Activated B cell treated with CpG ODN at 0.5 μM for 24 hours (primary cell): ENCODE measurements around the gene LYPD4. TPM values are rescaled to one million over a fixed set of nuclear protein-coding genes. Genes with fewer than 3 reads are reported as not detected.

Experiments used
- ATAC-seq: fragments of 200-7000 bp; cut with Tn5 transposase; one replicate; pipeline ENCODE4 v1.10.0; 2021; ENCODE audit warnings: low read depth, mild to moderate bottlenecking, moderate library complexity
- CTCF ChIA-PET: fragments of 350-600 bp; sonication (Branson Sonifier 250); formaldehyde crosslinking; loops from one replicate; lab custom pipeline; 2021; ENCODE audit warnings: antibody characterized with exemption; lab: Charles Lee
- POLR2A ChIA-PET: fragments of 350-600 bp; sonication (Branson Sonifier 250); formaldehyde crosslinking; loops from one replicate; lab custom pipeline; 2021; ENCODE audit warnings: antibody characterized with exemption; lab: Charles Lee
- DNase-seq: peaks from one replicate; pipeline ENCODE4 v3.0.0; 2022
- H3K27ac Mint-ChIP-seq: one replicate; pipeline ENCODE4 v1.8.0; 2020; ENCODE audit warnings: mixed read lengths
- H3K27me3 Mint-ChIP-seq: one replicate; pipeline ENCODE4 v1.8.0; 2021; ENCODE audit warnings: mixed read lengths
- H3K36me3 Mint-ChIP-seq: one replicate; pipeline ENCODE4 v1.8.0; 2021; ENCODE audit warnings: low read depth, mixed read lengths
- H3K4me1 Mint-ChIP-seq: one replicate; pipeline ENCODE4 v1.8.0; 2021; ENCODE audit warnings: mixed read lengths
- H3K4me3 Mint-ChIP-seq: one replicate; pipeline ENCODE4 v1.8.0; 2020; ENCODE audit warnings: mild to moderate bottlenecking, mixed read lengths
- H3K9me3 Mint-ChIP-seq: one replicate; pipeline ENCODE4 v1.8.0; 2020; ENCODE audit warnings: mixed read lengths
- intact Hi-C: fragments of 100-400 bp; cut with micrococcal nuclease; formaldehyde crosslinking; loops from one replicate; pipeline ENCODE4 v1.15.1; 2024
- total RNA-seq: library from RNA; stranded (reverse); gene quantifications from 2 replicates; pipeline ENCODE4 v1.2.3, GENCODE V29; 2022
- TF ChIP-seq, protein P1 (sequence below): fragments of 200-600 bp; IDR thresholded peaks from one replicate; pipeline ENCODE4 v1.8.0; 2022; ENCODE audit warnings: antibody characterized with exemption, mild to moderate bottlenecking

LYPD4 gene, protein sequence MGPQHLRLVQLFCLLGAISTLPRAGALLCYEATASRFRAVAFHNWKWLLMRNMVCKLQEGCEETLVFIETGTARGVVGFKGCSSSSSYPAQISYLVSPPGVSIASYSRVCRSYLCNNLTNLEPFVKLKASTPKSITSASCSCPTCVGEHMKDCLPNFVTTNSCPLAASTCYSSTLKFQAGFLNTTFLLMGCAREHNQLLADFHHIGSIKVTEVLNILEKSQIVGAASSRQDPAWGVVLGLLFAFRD
- not detected in 2 replicates for total RNA-seq

DNA sequence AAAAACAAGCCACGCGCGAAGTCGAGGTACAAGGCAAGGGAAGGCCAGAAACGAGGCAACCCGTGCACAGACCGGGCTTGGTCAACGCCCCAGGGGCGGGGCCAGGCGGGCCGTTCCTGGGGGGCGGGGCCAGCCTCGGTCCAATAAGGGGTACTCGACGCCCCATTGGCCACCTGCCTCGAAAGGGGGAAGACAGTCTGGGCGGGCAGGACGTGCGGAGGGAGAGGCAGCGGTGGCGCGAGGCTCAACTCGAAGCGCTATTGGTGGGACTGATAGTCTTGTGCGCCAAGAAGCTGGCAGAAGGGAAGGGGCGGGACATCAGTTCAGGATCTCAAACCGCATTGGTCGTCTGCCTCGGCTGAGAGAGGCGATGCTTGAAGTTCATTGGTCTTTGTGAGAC is at the start of gene LYPD4:
LYPD4 (minus strand) TSS at position 83 of the 400 bp plus-strand sequence. CDS start 5,398 bp downstream, outside the sequence.
- intact Hi-C loops, result no loop called here
- no peak for DNase-seq

DNA sequence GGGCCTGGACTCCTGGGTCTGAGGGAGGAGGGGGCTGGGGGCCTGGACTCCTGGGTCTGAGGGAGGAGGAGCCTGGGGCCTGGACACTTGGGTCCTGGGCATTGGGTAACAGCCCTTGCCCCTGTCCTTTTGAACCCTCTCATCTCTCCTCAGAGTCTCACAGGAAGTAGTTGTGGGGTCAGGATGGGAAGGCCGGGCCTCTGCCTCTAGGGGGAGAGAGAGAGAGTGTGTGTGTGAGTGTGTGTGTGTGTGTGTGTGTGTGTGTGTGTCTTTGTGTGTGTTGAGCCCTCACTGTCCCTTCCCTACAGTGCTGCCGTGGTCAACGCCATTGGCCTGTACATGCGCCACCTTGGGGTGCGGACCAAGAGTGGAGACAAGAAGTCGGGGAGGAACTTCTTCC is 49.4 kb upstream of the LYPD4 start:
- TF ChIP-seq, protein P1, sequence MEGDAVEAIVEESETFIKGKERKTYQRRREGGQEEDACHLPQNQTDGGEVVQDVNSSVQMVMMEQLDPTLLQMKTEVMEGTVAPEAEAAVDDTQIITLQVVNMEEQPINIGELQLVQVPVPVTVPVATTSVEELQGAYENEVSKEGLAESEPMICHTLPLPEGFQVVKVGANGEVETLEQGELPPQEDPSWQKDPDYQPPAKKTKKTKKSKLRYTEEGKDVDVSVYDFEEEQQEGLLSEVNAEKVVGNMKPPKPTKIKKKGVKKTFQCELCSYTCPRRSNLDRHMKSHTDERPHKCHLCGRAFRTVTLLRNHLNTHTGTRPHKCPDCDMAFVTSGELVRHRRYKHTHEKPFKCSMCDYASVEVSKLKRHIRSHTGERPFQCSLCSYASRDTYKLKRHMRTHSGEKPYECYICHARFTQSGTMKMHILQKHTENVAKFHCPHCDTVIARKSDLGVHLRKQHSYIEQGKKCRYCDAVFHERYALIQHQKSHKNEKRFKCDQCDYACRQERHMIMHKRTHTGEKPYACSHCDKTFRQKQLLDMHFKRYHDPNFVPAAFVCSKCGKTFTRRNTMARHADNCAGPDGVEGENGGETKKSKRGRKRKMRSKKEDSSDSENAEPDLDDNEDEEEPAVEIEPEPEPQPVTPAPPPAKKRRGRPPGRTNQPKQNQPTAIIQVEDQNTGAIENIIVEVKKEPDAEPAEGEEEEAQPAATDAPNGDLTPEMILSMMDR, result no peak
- ATAC-seq, result no peak
- no peaks in the 10 kb centered on the region for H3K9me3 Mint-ChIP-seq
- POLR2A ChIA-PET, result no interaction called here
- no peak overlapping the region for H3K4me3 Mint-ChIP-seq
- intact Hi-C loops, result no loop called here
- DNase-seq, result no peak
- CTCF ChIA-PET, result interaction anchor here (0.9 kb wide), 1 partner anchor 21 kb away, joined by 3 read pairs; no protein-coding TSS in a partner anchor
- peaks cover 19% of the 10 kb centered on the region for H3K4me1 Mint-ChIP-seq
- H3K36me3 Mint-ChIP-seq, result peaks cover 70% of the 10 kb centered on the region
- peak overlapping the region; percentile 18 for H3K27ac Mint-ChIP-seq
- H3K27me3 Mint-ChIP-seq, result no peaks in the 10 kb centered on the region

More for the DNA sequence above, at the start of gene LYPD4:
- no peaks in the 10 kb centered on the region for H3K36me3 Mint-ChIP-seq
- H3K27me3 Mint-ChIP-seq, result peaks cover 7% of the 10 kb centered on the region
- H3K4me3 Mint-ChIP-seq, result no peak within 1 kb of the TSS
- ATAC-seq, result no peak
- CTCF ChIA-PET, result no interaction called here
- TF ChIP-seq, protein P1, result no peak
- no peaks in the 10 kb centered on the region for H3K9me3 Mint-ChIP-seq
- H3K27ac Mint-ChIP-seq, result no peak within 1 kb of the TSS
- H3K4me1 Mint-ChIP-seq, result no peaks in the 10 kb centered on the region
- POLR2A ChIA-PET, result no interaction called here

DNA sequence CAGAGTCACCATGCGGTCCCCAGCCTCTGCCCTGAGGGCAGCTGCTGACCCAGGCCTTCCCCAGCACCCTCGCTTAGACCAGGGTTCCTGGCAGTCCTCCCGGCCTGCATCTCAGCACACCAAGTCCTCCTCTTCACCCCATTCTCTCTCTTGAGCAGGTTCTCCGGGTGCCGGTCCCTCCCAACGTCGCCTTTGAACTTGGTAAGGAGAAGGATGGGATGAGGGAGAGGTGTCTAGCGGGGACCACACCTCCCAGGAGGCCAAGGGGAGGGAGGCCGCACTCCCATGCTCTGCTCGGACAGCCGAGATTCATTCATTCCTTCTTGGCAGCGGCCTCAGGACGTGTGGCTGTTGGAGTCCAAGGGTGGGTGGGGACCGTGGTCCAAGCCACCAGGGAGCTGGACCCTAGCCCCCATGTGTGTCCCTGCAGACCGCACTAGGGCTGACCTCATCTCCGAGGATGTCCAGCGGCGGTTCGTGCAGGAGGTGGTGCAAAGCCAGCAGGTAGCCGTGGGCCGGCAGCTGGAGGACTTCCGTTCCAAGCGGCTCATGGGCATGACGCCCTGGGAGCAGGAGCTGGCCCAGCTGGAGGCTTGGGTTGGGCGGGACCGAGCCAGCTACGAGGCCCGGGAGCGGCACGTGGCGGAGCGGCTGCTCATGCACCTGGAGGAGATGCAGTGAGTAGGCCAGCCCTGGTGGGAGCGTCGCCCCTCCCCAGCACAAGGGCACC is 47.9 kb upstream of the LYPD4 start:
- TF ChIP-seq, protein P1, result no peak
- Mint-ChIP-seq H3K4me3 (no peak overlapping the region), H3K4me1 (peaks cover 33% of the 10 kb centered on the region), H3K27me3 (no peaks in the 10 kb centered on the region), H3K36me3 (peaks cover 61% of the 10 kb centered on the region), H3K9me3 (no peaks in the 10 kb centered on the region), H3K27ac (no peak overlapping the region)
- intact Hi-C loops, result no loop called here
- DNase-seq, result no peak
- ATAC-seq, result no peak
- ChIA-PET CTCF (interaction anchor here (1.0 kb wide), 1 partner anchor 19 kb away, joined by 3 read pairs; no protein-coding TSS in a partner anchor), POLR2A (interaction anchor here (0.5 to 1.9 kb wide), 2 partner anchors 8 to 20 kb away, joined by 3 to 8 read pairs; no protein-coding TSS in a partner anchor)

DNA sequence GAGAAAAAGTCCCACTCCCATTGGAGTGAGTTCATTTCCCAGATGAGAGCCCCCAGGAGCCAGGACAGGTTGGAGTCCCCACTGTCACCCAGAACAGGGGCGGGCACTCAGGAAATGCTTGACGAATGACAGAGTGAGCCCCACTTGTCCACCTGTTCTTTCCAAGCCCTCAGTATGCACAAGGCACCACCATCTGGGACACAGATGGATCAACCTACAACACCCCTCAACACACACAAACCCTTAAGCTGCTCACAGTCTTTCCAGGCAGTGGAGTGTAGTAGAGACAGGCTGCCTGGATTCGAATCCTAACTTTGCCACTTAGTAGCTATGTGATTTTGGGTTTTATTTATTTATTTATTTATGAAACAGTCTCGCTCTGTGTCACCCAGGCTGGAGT is 46.5 kb upstream of the LYPD4 start:
- Mint-ChIP-seq H3K9me3 (no peaks in the 10 kb centered on the region), H3K4me1 (peaks cover 47% of the 10 kb centered on the region), H3K4me3 (no peak overlapping the region), H3K27ac (no peak overlapping the region), H3K27me3 (no peaks in the 10 kb centered on the region), H3K36me3 (peaks cover 62% of the 10 kb centered on the region)
- ChIA-PET CTCF (interaction anchor here (0.6 to 1.1 kb wide), 3 partner anchors 14 to 54 kb away, joined by 3 to 4 read pairs (median 3); partner anchors contain the start of gene CD79A), POLR2A (interaction anchor here (0.7 to 1.9 kb wide), 4 partner anchors 18 to 355 kb away, joined by 4 to 8 read pairs (median 4); no protein-coding TSS in a partner anchor)
- intact Hi-C loops, result no loop called here
- DNase-seq (no peak), ATAC-seq (no peak)
- TF ChIP-seq, protein P1, result no peak
